Left cardiac atrium (tissue), 4 donors: ENCODE data around the gene PKDCC. TPM values are rescaled to one million over a fixed set of nuclear protein-coding genes. Genes with fewer than 3 reads are reported as not detected.
"Not testable (repeated sequence)": the region's sequence is repeated elsewhere in the genome, so short reads cannot be mapped to it uniquely, and the experiment has no call there.

ENCODE experiments used
- ATAC-seq, 2 donors: fragments of 200-7000 bp; cut with Tn5 transposase; one replicate each; pipeline ENCODE4 v1.9.1; 2020; ENCODE audit warnings: mild to moderate bottlenecking in 2 of 2, moderate library complexity in 2 of 2
- DNase-seq: peaks from one replicate; pipeline ENCODE4 v3.0.0-alpha.2; 2020
- intact Hi-C, 2 donors: fragments of 100-400 bp; cut with DNase I; formaldehyde crosslinking; loops; one replicate each; pipeline versions ENCODE4 v1.14.1 to v1.15.1; 2022 to 2023
- total RNA-seq, 2 donors: library from RNA; stranded (reverse); fragmentation: NEBNext Ultra II Directional; extraction: Animal tissue kit (Norgen Biotek cat#: 25700); gene quantifications; one replicate each; pipeline ENCODE4 v1.2.1, GENCODE V29; 2021
- donor health status: DM: no; HTN: yes; CAD: no.
- donor health status: DM: no; HTN: yes; CAD: no; lungs with severe emphysema.
- donor health status: DM: yes; HTN: yes; CAD: no.
- donor health status: Dilated cardiomyopathy.

PKDCC gene
- total RNA-seq, 2 donors from 2014 or later, result 138 to 209 TPM

- no peak for DNase-seq
- no peak for ATAC-seq
- intact Hi-C loops, result no loop called here
These were observed 18.6 kb upstream of the PKDCC start for GRCh38 chr2:42029171-42029570.

- intact Hi-C loops, result no loop called here
- ATAC-seq (no peak), DNase-seq (no peak)
These were observed 18.1 kb upstream of the PKDCC start for GRCh38 chr2:42029639-42030199.

GRCh38 chr2:42030200-42030759, 17.5 kb upstream of the PKDCC start:
- ATAC-seq (no peak), DNase-seq (no peak)
- intact Hi-C loops, result no loop called here

GRCh38 chr2:42030829-42031228, 17.0 kb upstream of the PKDCC start:
- DNase-seq, result no peak
- no peak for ATAC-seq
- intact Hi-C loops, result no loop called here

- ATAC-seq (no peak), DNase-seq (no peak)
- intact Hi-C loops, result no loop called here
These were observed 16.3 kb upstream of the PKDCC start for GRCh38 chr2:42031281-42032223.

GRCh38 chr2:42032224-42032620, 15.6 kb upstream of the PKDCC start:
- DNase-seq (no peak), ATAC-seq (no peak)
- intact Hi-C loops, result no loop called here

- intact Hi-C loops, result no loop called here
- DNase-seq, result no peak
- ATAC-seq, result no peak
These were observed 15.1 kb upstream of the PKDCC start for GRCh38 chr2:42032745-42033144.

- intact Hi-C loops, DNase-seq, ATAC-seq: not testable (repeated sequence)
These were observed 13.7 kb upstream of the PKDCC start for GRCh38 chr2:42034096-42034495.

GRCh38 chr2:42035241-42035640, 12.6 kb upstream of the PKDCC start:
- intact Hi-C loops, result no loop called here
- DNase-seq, result no peak
- no peak for ATAC-seq

- no peak for DNase-seq
- ATAC-seq, result no peak
- intact Hi-C loops, result no loop called here
These were observed 11.4 kb upstream of the PKDCC start for GRCh38 chr2:42036413-42036812.

- intact Hi-C loops, result no loop called here
- DNase-seq (no peak), ATAC-seq (no peak)
These were observed 10.9 kb upstream of the PKDCC start for GRCh38 chr2:42036940-42037339.

- intact Hi-C loops, result loop anchor here in 1 of 2 donors (10.0 kb wide), 1 partner anchor 76 kb away; no protein-coding TSS in a partner anchor
- peak; percentile 28 to 45 for ATAC-seq
- no peak for DNase-seq
These were observed 7.1 kb upstream of the PKDCC start for GRCh38 chr2:42040643-42041278.

- ATAC-seq, result no peak
- DNase-seq, result no peak
- intact Hi-C loops, result loop anchor here in 1 of 2 donors (10.0 kb wide), 1 partner anchor 77 kb away; no protein-coding TSS in a partner anchor
These were observed 6.3 kb upstream of the PKDCC start for GRCh38 chr2:42041377-42042127.

- intact Hi-C loops, result loop anchor here in 1 of 2 donors (10.0 kb wide), 1 partner anchor 78 kb away; no protein-coding TSS in a partner anchor
- ATAC-seq, result no peak
- no peak for DNase-seq
These were observed 5.0 kb upstream of the PKDCC start for GRCh38 chr2:42042631-42043355.

GRCh38 chr2:42043789-42044394, 3.9 kb upstream of the PKDCC start:
- DNase-seq, result no peak
- no peak for ATAC-seq
- intact Hi-C loops, result loop anchor here in 1 of 2 donors (10.0 kb wide), 1 partner anchor 79 kb away; no protein-coding TSS in a partner anchor

- intact Hi-C loops, result loop anchor here in 1 of 2 donors (10.0 kb wide), 1 partner anchor 80 kb away; no protein-coding TSS in a partner anchor
- DNase-seq (no peak), ATAC-seq (no peak)
These were observed 2.9 kb upstream of the PKDCC start for GRCh38 chr2:42044939-42045338.

- DNase-seq (no peak), ATAC-seq (no peak)
- intact Hi-C loops, result loop anchor here in 1 of 2 donors (10.0 kb wide), 1 partner anchor 81 kb away; no protein-coding TSS in a partner anchor
These were observed 2.5 kb upstream of the PKDCC start for GRCh38 chr2:42045352-42045751.
